ENCODE results near the gene ADGRL2. TPM values are rescaled to one million over a fixed set of nuclear protein-coding genes. Genes with fewer than 3 reads are reported as not detected.
"Not testable (repeated sequence)": the region's sequence is repeated elsewhere in the genome, so short reads cannot be mapped to it uniquely, and the experiment has no call there.

ADGRL2 gene
- total RNA-seq, 1 experiment from 2014 or later = 0.11 TPM

GRCh38 chr1:81876901-81877733, 76.4 kb downstream of the ADGRL2 start:
- no peak for DNase-seq (ENCODE audit: low read depth, low spot score)
- in situ Hi-C loops (cut with HindIII; ENCODE audit: low pct_unique_long_range_greater_than_20kb, low sequenced_read_pairs) = no loop called here

- no peak for DNase-seq (ENCODE audit: low read depth, low spot score)
- in situ Hi-C loops (cut with HindIII; ENCODE audit: low pct_unique_long_range_greater_than_20kb, low sequenced_read_pairs) = no loop called here
Observed at GRCh38 chr1:81877940-81878339, 77.2 kb downstream of the ADGRL2 start.

- no peak for DNase-seq (ENCODE audit: low read depth, low spot score)
- in situ Hi-C loops (cut with HindIII; ENCODE audit: low pct_unique_long_range_greater_than_20kb, low sequenced_read_pairs) = no loop called here
Observed at GRCh38 chr1:81878538-81878937, 77.8 kb downstream of the ADGRL2 start.

- in situ Hi-C loops (cut with HindIII; ENCODE audit: low pct_unique_long_range_greater_than_20kb, low sequenced_read_pairs) = no loop called here
- no peak for DNase-seq (ENCODE audit: low read depth, low spot score)
Observed at GRCh38 chr1:81880781-81881180, 80.0 kb downstream of the ADGRL2 start.

- in situ Hi-C loops (cut with HindIII; ENCODE audit: low pct_unique_long_range_greater_than_20kb, low sequenced_read_pairs) = no loop called here
Observed at GRCh38 chr1:81885291-81885690, 84.6 kb downstream of the ADGRL2 start.

GRCh38 chr1:81886292-81886691, 85.6 kb downstream of the ADGRL2 start:
- in situ Hi-C loops (cut with HindIII; ENCODE audit: low pct_unique_long_range_greater_than_20kb, low sequenced_read_pairs); DNase-seq (ENCODE audit: low read depth, low spot score): not testable (repeated sequence)

More at GRCh38 chr1:81885291-81885690, 84.6 kb downstream of the ADGRL2 start:
- DNase-seq (ENCODE audit: low read depth, low spot score) = no peak

GRCh38 chr1:81887421-81888144, 86.8 kb downstream of the ADGRL2 start:
- in situ Hi-C loops (cut with HindIII; ENCODE audit: low pct_unique_long_range_greater_than_20kb, low sequenced_read_pairs) = no loop called here

GRCh38 chr1:81889166-81889565, 88.4 kb downstream of the ADGRL2 start:
- in situ Hi-C loops (cut with HindIII; ENCODE audit: low pct_unique_long_range_greater_than_20kb, low sequenced_read_pairs) = no loop called here
- no peak for DNase-seq (ENCODE audit: low read depth, low spot score)

More at GRCh38 chr1:81887421-81888144, 86.8 kb downstream of the ADGRL2 start:
- DNase-seq (ENCODE audit: low read depth, low spot score) = no peak

GRCh38 chr1:81894867-81895266, 94.1 kb downstream of the ADGRL2 start:
- no peak for DNase-seq (ENCODE audit: low read depth, low spot score)
- in situ Hi-C loops (cut with HindIII; ENCODE audit: low pct_unique_long_range_greater_than_20kb, low sequenced_read_pairs) = no loop called here

- no peak for DNase-seq (ENCODE audit: low read depth, low spot score)
- in situ Hi-C loops (cut with HindIII; ENCODE audit: low pct_unique_long_range_greater_than_20kb, low sequenced_read_pairs) = no loop called here
Observed at GRCh38 chr1:81899214-81899821, 98.6 kb downstream of the ADGRL2 start.

GRCh38 chr1:81907575-81907974, 106.8 kb downstream of the ADGRL2 start:
- DNase-seq (ENCODE audit: low read depth, low spot score) = no peak
- in situ Hi-C loops (cut with HindIII; ENCODE audit: low pct_unique_long_range_greater_than_20kb, low sequenced_read_pairs) = no loop called here

- DNase-seq (ENCODE audit: low read depth, low spot score) = no peak
- in situ Hi-C loops (cut with HindIII; ENCODE audit: low pct_unique_long_range_greater_than_20kb, low sequenced_read_pairs) = no loop called here
Observed at GRCh38 chr1:81912383-81912782, 111.6 kb downstream of the ADGRL2 start.

- in situ Hi-C loops (cut with HindIII; ENCODE audit: low pct_unique_long_range_greater_than_20kb, low sequenced_read_pairs) = no loop called here
- no peak for DNase-seq (ENCODE audit: low read depth, low spot score)
Observed at GRCh38 chr1:81915937-81916336, 115.2 kb downstream of the ADGRL2 start.

- DNase-seq (ENCODE audit: low read depth, low spot score) = peak; percentile 3
- in situ Hi-C loops (cut with HindIII; ENCODE audit: low pct_unique_long_range_greater_than_20kb, low sequenced_read_pairs) = no loop called here
Observed at GRCh38 chr1:81920245-81920740, 119.6 kb downstream of the ADGRL2 start.

GRCh38 chr1:81920886-81921285, 120.2 kb downstream of the ADGRL2 start:
- in situ Hi-C loops (cut with HindIII; ENCODE audit: low pct_unique_long_range_greater_than_20kb, low sequenced_read_pairs) = no loop called here
- DNase-seq (ENCODE audit: low read depth, low spot score) = no peak

- no peak for DNase-seq (ENCODE audit: low read depth, low spot score)
- in situ Hi-C loops (cut with HindIII; ENCODE audit: low pct_unique_long_range_greater_than_20kb, low sequenced_read_pairs) = no loop called here
Observed at GRCh38 chr1:81921344-81921743, 120.6 kb downstream of the ADGRL2 start.

GRCh38 chr1:81921851-81922462, 121.2 kb downstream of the ADGRL2 start:
- no peak for DNase-seq (ENCODE audit: low read depth, low spot score)
- in situ Hi-C loops (cut with HindIII; ENCODE audit: low pct_unique_long_range_greater_than_20kb, low sequenced_read_pairs) = no loop called here

- in situ Hi-C loops (cut with HindIII; ENCODE audit: low pct_unique_long_range_greater_than_20kb, low sequenced_read_pairs) = no loop called here
- DNase-seq (ENCODE audit: low read depth, low spot score) = no peak
Observed at GRCh38 chr1:81922955-81923354, 122.2 kb downstream of the ADGRL2 start.
